Type B pancreatic cell (in vitro differentiated cells): Measurements from ENCODE around the gene COL26A1. TPM values are rescaled to one million over a fixed set of nuclear protein-coding genes. Genes with fewer than 3 reads are reported as not detected.
A peak's percentile ranks its signal among the peaks of the same experiment; 100 is the strongest.

ENCODE experiments used
- DNase-seq: peaks from one replicate; pipeline ENCODE4 v3.0.0; 2021; ENCODE audit warnings: mixed read lengths; ENCODE audit not compliant: unreplicated experiment; ENCODE audit errors: extremely low spot score
- H3K27ac Mint-ChIP-seq: 2 replicates; pipeline ENCODE4 v1.8.0; 2021; ENCODE audit warnings: mild to moderate bottlenecking, mixed read lengths
- H3K27me3 Mint-ChIP-seq: 2 replicates; pipeline ENCODE4 v1.8.0; 2021; ENCODE audit warnings: mixed read lengths
- H3K36me3 Mint-ChIP-seq: 2 replicates; pipeline ENCODE4 v1.8.0; 2021; ENCODE audit warnings: mixed read lengths
- H3K4me1 Mint-ChIP-seq: one replicate; pipeline ENCODE4 v1.8.0; 2021; ENCODE audit warnings: mixed read lengths; ENCODE audit not compliant: unreplicated experiment
- H3K4me3 Mint-ChIP-seq: 2 replicates; pipeline ENCODE4 v1.8.0; 2021; ENCODE audit warnings: mild to moderate bottlenecking, mixed read lengths
- H3K9me3 Mint-ChIP-seq: 2 replicates; pipeline ENCODE4 v1.8.0; 2021; ENCODE audit warnings: mixed read lengths
- CTCF ChIP-seq: fragments of 200-600 bp; sonication (generic); conservative IDR thresholded peaks from 2 replicates; pipeline ENCODE4 v1.5.0; 2021; ENCODE audit warnings: antibody characterized with exemption, mild to moderate bottlenecking
- total RNA-seq: library from RNA; stranded (reverse); gene quantifications from 2 replicates; pipeline ENCODE4 v1.2.1, GENCODE V29; 2021; ENCODE audit warnings: low replicate concordance

Gene COL26A1
- total RNA-seq, 1 donor from 2014 or later: 47.9 TPM

- DNase-seq: no peak
- H3K4me3 Mint-ChIP-seq: no peak overlapping the region
- H3K4me1 Mint-ChIP-seq: no peaks in the 10 kb centered on the region
- H3K27me3 Mint-ChIP-seq: no peaks in the 10 kb centered on the region
- no peaks in the 10 kb centered on the region for H3K36me3 Mint-ChIP-seq
- H3K27ac Mint-ChIP-seq: no peak overlapping the region
- no peak for TF ChIP-seq CTCF
- no peaks in the 10 kb centered on the region for H3K9me3 Mint-ChIP-seq
Measured at GRCh38 chr7:101537935-101538595, 175.4 kb downstream of the COL26A1 start.

DNA sequence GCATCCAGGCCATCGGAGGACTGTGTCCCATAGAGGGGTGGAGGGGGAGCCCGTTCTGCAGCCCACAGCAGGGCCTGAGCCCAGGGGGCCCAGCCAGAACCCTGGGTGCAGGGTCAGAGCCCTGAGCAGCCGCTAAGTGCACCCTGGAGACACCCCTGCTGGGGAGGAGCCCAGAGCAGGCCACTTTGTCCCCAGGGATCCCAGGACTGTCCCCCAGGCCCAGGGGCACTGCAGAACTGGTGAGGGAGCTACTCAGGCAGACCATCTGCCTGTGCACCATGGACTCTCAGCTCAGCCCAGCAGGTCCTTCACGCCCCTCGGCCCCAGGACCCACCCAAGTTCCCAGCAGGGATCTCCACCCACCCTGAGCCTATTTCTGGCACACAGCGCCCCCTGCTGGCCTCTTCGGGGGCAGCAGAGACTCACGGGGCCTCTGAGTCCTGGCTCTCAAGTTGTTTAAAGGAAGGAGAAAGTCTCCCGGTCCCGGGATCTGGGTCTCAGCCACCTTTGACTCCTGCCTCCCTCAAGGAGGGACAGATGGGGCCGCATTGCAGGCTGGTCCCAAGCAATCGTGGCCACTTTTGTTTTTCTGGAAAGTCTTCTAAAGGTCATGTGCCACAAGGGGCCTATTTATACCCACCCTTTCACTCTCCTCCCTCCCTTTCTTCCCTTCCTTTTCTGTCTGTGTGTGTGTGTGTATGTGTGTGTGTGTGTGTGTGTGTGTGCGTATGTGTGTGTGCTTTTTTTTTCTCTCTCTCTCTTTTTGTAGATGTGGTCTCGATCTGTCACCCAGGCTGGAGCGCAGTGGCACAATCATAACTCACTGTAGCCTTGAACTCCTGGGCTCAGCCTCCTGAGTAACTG lies 176.2 kb downstream of the COL26A1 start:
- Mint-ChIP-seq H3K27ac (no peak overlapping the region), H3K4me3 (no peak overlapping the region), H3K9me3 (no peaks in the 10 kb centered on the region), H3K4me1 (no peaks in the 10 kb centered on the region), H3K27me3 (no peaks in the 10 kb centered on the region), H3K36me3 (no peaks in the 10 kb centered on the region)
- DNase-seq: peak; percentile 84
- peak; percentile 96 for TF ChIP-seq CTCF

DNA sequence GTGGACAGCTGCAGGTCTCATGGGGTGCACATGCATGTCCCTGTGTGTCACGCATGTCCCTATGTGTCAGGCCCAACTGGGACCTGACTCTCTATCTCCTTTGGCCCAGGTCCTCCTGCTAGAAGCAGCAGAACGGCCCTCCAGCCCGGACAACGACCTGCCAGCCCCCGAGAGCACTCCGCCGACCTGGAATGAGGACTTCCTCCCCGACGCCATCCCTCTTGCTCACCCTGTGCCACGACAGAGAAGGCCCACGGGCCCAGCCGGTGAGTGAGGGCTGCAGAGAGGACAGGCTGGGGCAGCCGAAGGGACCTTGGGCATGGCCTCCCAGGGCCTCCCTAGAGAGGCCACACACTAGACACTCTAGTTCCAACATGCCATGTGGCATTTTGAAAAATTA lies 177.1 kb downstream of the COL26A1 start:
- no peaks in the 10 kb centered on the region for H3K4me1 Mint-ChIP-seq
- no peaks in the 10 kb centered on the region for H3K36me3 Mint-ChIP-seq
- H3K27me3 Mint-ChIP-seq: no peaks in the 10 kb centered on the region
- no peak overlapping the region for H3K27ac Mint-ChIP-seq
- no peak overlapping the region for H3K4me3 Mint-ChIP-seq
- TF ChIP-seq CTCF: no peak
- no peak for DNase-seq
- no peaks in the 10 kb centered on the region for H3K9me3 Mint-ChIP-seq

GRCh38 chr7:101542527-101543241 lies 180.0 kb downstream of the COL26A1 start:
- Mint-ChIP-seq H3K9me3 (no peaks in the 10 kb centered on the region), H3K4me1 (no peaks in the 10 kb centered on the region), H3K4me3 (no peak overlapping the region), H3K27me3 (no peaks in the 10 kb centered on the region), H3K36me3 (peaks cover 2% of the 10 kb centered on the region), H3K27ac (no peak overlapping the region)
- peak; percentile 87 for DNase-seq
- peak; percentile 93 for TF ChIP-seq CTCF

- TF ChIP-seq CTCF: no peak
- H3K27me3 Mint-ChIP-seq: no peaks in the 10 kb centered on the region
- H3K4me1 Mint-ChIP-seq: no peaks in the 10 kb centered on the region
- DNase-seq: no peak
- H3K9me3 Mint-ChIP-seq: no peaks in the 10 kb centered on the region
- H3K27ac Mint-ChIP-seq: no peak overlapping the region
- H3K4me3 Mint-ChIP-seq: no peak overlapping the region
- peaks cover 5% of the 10 kb centered on the region for H3K36me3 Mint-ChIP-seq
Measured at GRCh38 chr7:101543242-101543766, 180.6 kb downstream of the COL26A1 start.
